Stimulated activated CD8-positive, alpha-beta memory T cell treated with anti-CD3 and anti-CD28 coated beads, Interleukin-4, amount 100 ng/mL, for 48 hours (primary cell): ENCODE data around the gene CNOT1.
"Not testable (repeated sequence)": the region's sequence is repeated elsewhere in the genome, so short reads cannot be mapped to it uniquely, and the experiment has no call there.

Source experiments
- DNase-seq: peaks from one replicate; pipeline ENCODE4 v3.0.0-alpha.2; 2020

Gene CNOT1

GRCh38 chr16:58579587-58579986 lies 50.0 kb downstream of the CNOT1 start:
- DNase-seq = no peak

GRCh38 chr16:58578642-58579041 lies 51.0 kb downstream of the CNOT1 start:
- DNase-seq = no peak

GRCh38 chr16:58577141-58577540 lies 52.5 kb downstream of the CNOT1 start:
- DNase-seq = no peak

- no peak for DNase-seq
These were observed 54.7 kb downstream of the CNOT1 start for GRCh38 chr16:58574895-58575294.

- DNase-seq = not testable (repeated sequence)
These were observed 63.9 kb downstream of the CNOT1 start for GRCh38 chr16:58565697-58566096.

- DNase-seq = no peak
These were observed 65.9 kb downstream of the CNOT1 start for GRCh38 chr16:58563775-58564174.

- no peak for DNase-seq
These were observed 66.4 kb downstream of the CNOT1 start for GRCh38 chr16:58563235-58563634.

- no peak for DNase-seq
These were observed 72.9 kb downstream of the CNOT1 start for GRCh38 chr16:58556678-58557077.

- no peak for DNase-seq
These were observed 78.1 kb downstream of the CNOT1 start for GRCh38 chr16:58551496-58551895.

GRCh38 chr16:58548378-58548777 lies 81.2 kb downstream of the CNOT1 start:
- no peak for DNase-seq

- no peak for DNase-seq
These were observed 85.9 kb downstream of the CNOT1 start for GRCh38 chr16:58543685-58544084.

GRCh38 chr16:58542291-58542690 lies 87.3 kb downstream of the CNOT1 start:
- DNase-seq = no peak

GRCh38 chr16:58541711-58542110 lies 87.9 kb downstream of the CNOT1 start:
- no peak for DNase-seq

GRCh38 chr16:58537124-58537906 lies 92.3 kb downstream of the CNOT1 start:
- no peak for DNase-seq

GRCh38 chr16:58536278-58536677 lies 93.3 kb downstream of the CNOT1 start:
- DNase-seq = no peak

GRCh38 chr16:58535100-58535499 lies 94.5 kb downstream of the CNOT1 start:
- DNase-seq = no peak

GRCh38 chr16:58533751-58534470 lies 95.7 kb downstream of the CNOT1 start:
- no peak for DNase-seq

- DNase-seq = no peak
These were observed 97.2 kb downstream of the CNOT1 start for GRCh38 chr16:58532414-58532813.

- DNase-seq = no peak
These were observed 99.4 kb downstream of the CNOT1 start for GRCh38 chr16:58530179-58530578.

- no peak for DNase-seq
These were observed 109.9 kb downstream of the CNOT1 start for GRCh38 chr16:58519707-58520106.

- no peak for DNase-seq
These were observed 110.7 kb downstream of the CNOT1 start for GRCh38 chr16:58518980-58519368.

- DNase-seq = no peak
These were observed 111.3 kb downstream of the CNOT1 start for GRCh38 chr16:58518083-58518979.

GRCh38 chr16:58516768-58517107 lies 112.9 kb downstream of the CNOT1 start:
- no peak for DNase-seq
